A673 (cell line): ENCODE results near the gene TTC7B.

Experiments
- EZH2 ChIP-seq: fragments of 200-600 bp; sonication (generic); IDR thresholded peaks from 2 replicates; pipeline ENCODE4 v1.6.1; 2017; ENCODE audit warnings: borderline replicate concordance, low read depth, mild to moderate bottlenecking, mixed read lengths, antibody characterized with exemption, low read length; ENCODE audit not compliant: poor library complexity, severe bottlenecking
- TF ChIP-seq, protein P1 (sequence below): fragments of 300-800, 200-600 bp; sonication (generic); conservative IDR thresholded peaks from 2 replicates; pipeline ENCODE4 v1.5.1; 2017; ENCODE audit warnings: low read depth, mild to moderate bottlenecking, antibody characterized with exemption, low read length, moderate library complexity, mixed read lengths

DNA sequence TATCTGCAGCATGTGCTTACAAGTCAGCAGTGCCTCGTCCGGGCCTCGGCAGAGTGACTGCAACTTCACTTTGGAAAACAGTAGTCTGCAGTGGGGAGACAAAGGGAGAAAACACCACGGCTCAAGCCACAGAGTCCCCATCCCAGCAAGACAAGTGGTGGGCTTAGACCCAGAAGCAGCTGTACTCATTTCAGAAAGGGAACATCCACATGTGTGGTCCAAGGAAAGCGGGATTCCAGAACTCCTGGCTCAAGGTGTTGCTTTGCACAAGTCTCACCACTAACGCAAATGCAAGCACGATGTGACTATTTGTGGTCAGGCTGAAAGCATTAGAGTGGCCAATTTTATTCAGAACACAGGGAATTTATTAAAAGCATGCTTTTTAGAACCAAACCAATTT lies 198.3 kb downstream of the TTC7B start:
- TF ChIP-seq, protein P1, sequence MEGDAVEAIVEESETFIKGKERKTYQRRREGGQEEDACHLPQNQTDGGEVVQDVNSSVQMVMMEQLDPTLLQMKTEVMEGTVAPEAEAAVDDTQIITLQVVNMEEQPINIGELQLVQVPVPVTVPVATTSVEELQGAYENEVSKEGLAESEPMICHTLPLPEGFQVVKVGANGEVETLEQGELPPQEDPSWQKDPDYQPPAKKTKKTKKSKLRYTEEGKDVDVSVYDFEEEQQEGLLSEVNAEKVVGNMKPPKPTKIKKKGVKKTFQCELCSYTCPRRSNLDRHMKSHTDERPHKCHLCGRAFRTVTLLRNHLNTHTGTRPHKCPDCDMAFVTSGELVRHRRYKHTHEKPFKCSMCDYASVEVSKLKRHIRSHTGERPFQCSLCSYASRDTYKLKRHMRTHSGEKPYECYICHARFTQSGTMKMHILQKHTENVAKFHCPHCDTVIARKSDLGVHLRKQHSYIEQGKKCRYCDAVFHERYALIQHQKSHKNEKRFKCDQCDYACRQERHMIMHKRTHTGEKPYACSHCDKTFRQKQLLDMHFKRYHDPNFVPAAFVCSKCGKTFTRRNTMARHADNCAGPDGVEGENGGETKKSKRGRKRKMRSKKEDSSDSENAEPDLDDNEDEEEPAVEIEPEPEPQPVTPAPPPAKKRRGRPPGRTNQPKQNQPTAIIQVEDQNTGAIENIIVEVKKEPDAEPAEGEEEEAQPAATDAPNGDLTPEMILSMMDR, result no peak
- TF ChIP-seq EZH2, result no peak
